ENCODE data around the gene CPNE1. TPM values are rescaled to one million over a fixed set of nuclear protein-coding genes. Genes with fewer than 3 reads are reported as not detected.

Gene CPNE1
- total RNA-seq, 2 experiments from 2014 or later: 255 to 267 TPM

GRCh38 chr20:35616465-35617396 is 48.0 kb downstream of the CPNE1 start:
- CTCF ChIA-PET: interaction anchor here (0.6 to 2.6 kb wide), 6 partner anchors 14 to 407 kb away, joined by 3 to 11 read pairs (median 3); partner anchors contain the start of genes CPNE1 and RBM12
- POLR2A ChIA-PET: interaction anchor here (0.5 to 6.2 kb wide), 6 partner anchors 10 to 338 kb away, joined by 3 to 77 read pairs (median 14); partner anchors contain the start of genes CPNE1, RBM12, RBM39 and SCAND1

- CTCF ChIA-PET: interaction anchor here (0.8 to 2.6 kb wide), 3 partner anchors 13 to 49 kb away, joined by 4 to 11 read pairs (median 10); partner anchors contain the start of genes CPNE1 and RBM12
- POLR2A ChIA-PET: interaction anchor here (0.5 to 6.2 kb wide), 13 partner anchors 9 to 338 kb away, joined by 3 to 77 read pairs (median 4); partner anchors contain the start of genes CPNE1, NFS1, RBM12 and RBM39
Measured at GRCh38 chr20:35615667-35616464, 48.8 kb downstream of the CPNE1 start, which contains the start of gene SPAG4. SPAG4 (plus strand) TSS chr20:35615829; CDS start chr20:35616004, 175 bp downstream.

GRCh38 chr20:35611482-35611881 is 53.2 kb downstream of the CPNE1 start:
- CTCF ChIA-PET: interaction anchor here (0.9 kb wide), 1 partner anchor 156 kb away, joined by 3 read pairs; the partner anchor contains the start of gene CEP250
- POLR2A ChIA-PET: interaction anchor here (0.6 kb wide), 1 partner anchor 120 kb away, joined by 3 read pairs; no protein-coding TSS in a partner anchor

DNA sequence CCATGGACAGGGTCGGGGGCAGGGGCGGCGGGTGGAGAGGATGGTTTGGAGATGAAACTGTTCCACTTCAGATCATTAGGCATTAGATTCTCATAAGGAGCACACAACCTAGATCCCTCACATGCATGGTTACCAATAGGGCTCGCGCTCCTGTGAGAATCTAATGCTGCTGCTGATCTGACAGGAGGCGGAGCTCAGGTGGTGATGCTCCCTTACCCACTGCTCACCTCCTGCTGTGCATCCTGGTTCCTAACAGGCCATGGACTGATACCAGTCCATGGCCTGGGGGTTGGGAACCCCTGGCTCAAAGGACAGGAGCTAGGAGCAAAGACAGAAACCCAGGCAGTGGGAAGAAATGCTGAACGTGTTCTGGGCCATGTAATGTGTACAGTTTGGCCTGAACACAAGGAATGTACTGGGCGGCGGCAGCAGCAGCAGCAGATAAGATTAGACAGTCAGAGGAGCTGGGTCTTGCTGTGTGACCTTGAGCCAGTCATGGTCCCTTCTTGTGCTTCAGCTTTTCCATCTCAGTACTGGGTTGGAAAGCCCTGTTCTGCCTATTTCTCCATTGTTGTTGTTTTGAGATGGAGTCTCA is 53.8 kb downstream of the CPNE1 start:
- ChIA-PET POLR2A (no interaction called here), CTCF (interaction anchor here (0.9 kb wide), 1 partner anchor 155 kb away, joined by 3 read pairs; the partner anchor contains the start of gene CEP250)

DNA sequence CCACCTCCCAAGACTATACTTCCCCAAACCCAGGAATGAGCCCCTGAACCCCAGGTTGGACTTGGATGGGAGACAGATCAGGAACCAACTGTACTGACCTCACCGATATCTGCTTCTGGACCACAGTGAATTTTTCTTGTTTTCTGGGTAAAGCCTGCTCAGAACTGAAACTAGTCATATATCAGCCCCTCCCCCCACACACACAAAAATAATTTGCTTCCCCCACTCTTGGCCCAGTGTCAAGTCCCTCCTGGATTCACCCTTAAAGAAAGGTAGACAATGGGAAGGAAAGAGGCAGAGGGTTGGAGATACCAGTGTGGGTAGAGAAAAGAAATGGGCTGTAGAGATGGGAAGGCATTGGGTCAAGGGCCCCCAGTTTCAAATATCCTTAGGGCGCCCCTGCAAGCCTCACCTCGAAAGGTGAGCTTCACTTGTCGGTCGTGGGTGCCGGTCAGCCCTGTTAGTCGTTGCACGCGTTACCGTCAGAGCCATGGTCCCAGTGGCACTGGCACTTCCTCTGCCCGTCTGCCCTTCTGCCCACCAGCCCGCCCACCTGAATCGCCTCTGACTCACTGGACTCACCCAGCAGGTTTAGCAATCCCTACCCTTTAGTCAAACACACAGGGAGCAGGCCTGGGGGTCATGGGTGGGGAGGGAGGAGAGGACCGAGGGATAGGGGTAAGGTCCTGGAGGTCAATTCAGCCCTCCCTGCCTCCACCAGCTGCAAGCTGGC is 57.5 kb downstream of the CPNE1 start:
- ChIA-PET CTCF (interaction anchor here (0.7 kb wide), 1 partner anchor 53 kb away, joined by 3 read pairs; no protein-coding TSS in a partner anchor), POLR2A (interaction anchor here (0.7 kb wide), 1 partner anchor 9 kb away, joined by 3 read pairs; no protein-coding TSS in a partner anchor)

DNA sequence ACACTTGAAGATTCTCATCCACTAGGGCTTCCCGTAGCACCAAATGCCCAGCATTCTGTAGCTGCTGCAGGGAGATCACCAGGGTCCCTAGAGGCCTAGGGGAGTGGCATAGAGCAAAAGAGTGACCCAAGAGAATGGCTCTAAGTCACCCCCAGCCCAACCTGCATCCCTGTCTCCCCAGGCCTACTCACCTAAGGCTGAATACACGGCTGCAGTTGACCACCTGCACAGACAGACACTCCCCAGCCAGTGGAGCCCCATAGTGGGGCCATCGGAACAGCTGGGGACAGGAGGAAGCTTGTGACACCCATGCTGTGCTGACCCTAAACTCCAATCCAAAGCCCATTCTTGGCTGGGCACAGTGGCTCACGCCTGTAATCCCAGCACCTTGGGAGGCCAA is 58.6 kb downstream of the CPNE1 start:
- ChIA-PET CTCF (no interaction called here), POLR2A (no interaction called here)

DNA sequence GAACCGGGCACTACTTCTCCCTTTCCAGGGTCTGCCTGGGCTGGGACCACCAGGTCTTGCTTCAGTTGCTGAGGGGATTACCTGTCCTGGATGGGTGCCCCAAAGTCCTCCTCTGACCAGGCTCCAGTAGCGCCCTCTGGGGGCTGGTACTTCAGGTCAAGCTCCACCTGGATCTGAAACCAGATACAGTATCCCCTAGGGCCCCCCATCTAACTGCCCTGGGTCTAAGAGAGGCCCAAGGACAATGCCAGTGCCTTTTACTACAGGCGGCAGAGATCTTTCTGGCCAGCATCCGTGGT is 60.3 kb downstream of the CPNE1 start:
- POLR2A ChIA-PET: no interaction called here
- CTCF ChIA-PET: interaction anchor here (1.8 to 2.7 kb wide), 3 partner anchors 9 to 142 kb away, joined by 4 to 11 read pairs (median 5); no protein-coding TSS in a partner anchor

DNA sequence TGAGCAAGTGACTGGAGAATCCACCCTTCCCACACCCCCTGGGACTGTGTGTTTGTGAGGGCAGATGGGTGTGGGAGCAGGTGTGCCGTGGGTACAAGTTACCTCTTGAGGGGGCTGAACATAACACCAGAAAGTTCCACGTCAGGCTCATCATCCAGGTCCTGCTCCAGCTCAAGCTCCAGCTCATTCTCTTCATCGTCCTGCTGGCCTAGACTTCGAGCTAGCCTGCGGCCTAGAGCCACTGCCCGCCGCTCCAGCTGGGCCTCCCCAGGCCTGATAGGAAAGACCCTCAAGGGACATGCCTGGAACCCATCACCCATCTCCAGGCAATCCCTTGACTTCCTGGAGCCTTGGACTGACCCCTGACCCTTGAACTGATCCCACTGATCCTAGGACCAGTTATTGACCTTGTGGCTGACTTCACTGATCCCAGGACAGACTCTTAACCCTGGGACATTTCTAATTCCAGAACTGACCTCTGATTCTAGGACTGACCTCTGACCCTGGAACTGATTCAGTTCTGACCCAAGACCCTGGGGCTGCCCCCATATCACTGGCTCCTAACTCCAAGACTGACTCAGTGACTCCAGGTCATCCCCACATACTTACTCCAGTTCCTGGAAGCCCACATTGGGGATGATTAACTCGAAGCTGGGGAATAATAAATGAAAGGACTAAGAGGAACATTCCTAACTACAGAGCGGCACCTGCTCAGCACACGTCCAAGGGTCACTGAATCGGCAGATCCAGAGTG is 60.8 kb downstream of the CPNE1 start:
- CTCF ChIA-PET: interaction anchor here (1.8 to 2.9 kb wide), 4 partner anchors 10 to 141 kb away, joined by 4 to 11 read pairs (median 8); partner anchors contain the start of gene SPAG4
- POLR2A ChIA-PET: no interaction called here

DNA sequence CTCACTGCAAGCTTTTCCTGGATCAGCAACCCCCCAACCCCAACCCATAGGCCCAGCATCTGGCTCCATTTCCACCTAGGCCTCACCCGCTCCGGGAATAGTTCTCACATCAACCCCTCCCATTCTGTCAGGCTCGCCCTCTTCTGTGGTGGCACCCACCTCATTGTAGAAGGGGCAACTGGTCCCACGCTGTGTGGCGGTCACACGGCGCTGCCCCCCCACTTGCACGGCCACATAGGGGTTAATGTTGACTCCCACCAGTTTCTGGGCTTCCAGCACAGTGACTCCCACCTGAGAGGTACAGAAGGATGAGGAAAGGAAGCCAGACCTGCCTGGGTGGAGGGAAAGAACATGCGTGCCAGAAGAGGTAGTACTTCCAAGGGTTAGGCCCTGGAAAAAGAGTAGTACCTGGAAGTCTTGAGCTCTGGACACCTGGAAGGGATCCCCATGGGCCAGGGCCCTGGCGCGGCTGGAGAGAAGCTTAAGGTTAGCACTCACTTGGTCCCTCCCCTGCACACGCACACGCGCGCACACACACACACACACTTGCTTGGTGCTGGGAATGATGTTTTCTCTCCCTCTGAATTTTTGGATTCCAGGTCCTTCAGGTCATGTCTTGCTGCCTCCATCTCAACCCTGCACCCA is 61.7 kb downstream of the CPNE1 start:
- ChIA-PET POLR2A (no interaction called here), CTCF (interaction anchor here (1.0 to 2.9 kb wide), 3 partner anchors 11 to 17 kb away, joined by 3 to 11 read pairs (median 11); partner anchors contain the start of gene SPAG4)

DNA sequence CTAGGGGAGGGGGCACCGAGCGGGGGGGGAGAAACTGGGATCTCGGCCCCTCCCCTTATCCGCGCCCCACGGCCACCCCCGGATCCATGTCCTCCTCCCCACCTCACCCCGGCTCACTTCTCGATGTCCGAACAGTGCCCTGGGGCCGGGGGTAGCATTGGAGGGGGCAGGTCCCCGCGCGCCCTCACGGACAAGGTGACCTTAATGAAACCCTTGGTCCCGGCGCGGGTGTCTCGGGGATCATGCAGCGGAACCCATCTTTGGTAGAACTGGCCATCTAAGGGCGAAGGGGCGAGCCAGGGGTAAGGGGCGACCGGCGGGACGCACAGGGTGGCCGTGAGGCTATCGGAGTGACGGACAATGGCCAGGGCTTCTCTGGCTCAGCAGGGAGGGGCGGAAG is 62.7 kb downstream of the CPNE1 start:
- POLR2A ChIA-PET: interaction anchor here (0.6 kb wide), 1 partner anchor 18 kb away, joined by 8 read pairs; no protein-coding TSS in a partner anchor

GRCh38 chr20:35600993-35601973 is 63.4 kb downstream of the CPNE1 start:
- ChIA-PET POLR2A (interaction anchor here (0.6 to 1.1 kb wide), 4 partner anchors 17 to 130 kb away, joined by 3 to 8 read pairs (median 4); no protein-coding TSS in a partner anchor), CTCF (interaction anchor here (0.9 to 2.9 kb wide), 9 partner anchors 9 to 353 kb away, joined by 3 to 11 read pairs (median 4); partner anchors contain the start of genes SCAND1 and SPAG4)

More for the DNA sequence above, 62.7 kb downstream of the CPNE1 start:
- CTCF ChIA-PET: interaction anchor here (0.9 to 2.9 kb wide), 5 partner anchors 10 to 18 kb away, joined by 3 to 11 read pairs (median 3); partner anchors contain the start of gene SPAG4

DNA sequence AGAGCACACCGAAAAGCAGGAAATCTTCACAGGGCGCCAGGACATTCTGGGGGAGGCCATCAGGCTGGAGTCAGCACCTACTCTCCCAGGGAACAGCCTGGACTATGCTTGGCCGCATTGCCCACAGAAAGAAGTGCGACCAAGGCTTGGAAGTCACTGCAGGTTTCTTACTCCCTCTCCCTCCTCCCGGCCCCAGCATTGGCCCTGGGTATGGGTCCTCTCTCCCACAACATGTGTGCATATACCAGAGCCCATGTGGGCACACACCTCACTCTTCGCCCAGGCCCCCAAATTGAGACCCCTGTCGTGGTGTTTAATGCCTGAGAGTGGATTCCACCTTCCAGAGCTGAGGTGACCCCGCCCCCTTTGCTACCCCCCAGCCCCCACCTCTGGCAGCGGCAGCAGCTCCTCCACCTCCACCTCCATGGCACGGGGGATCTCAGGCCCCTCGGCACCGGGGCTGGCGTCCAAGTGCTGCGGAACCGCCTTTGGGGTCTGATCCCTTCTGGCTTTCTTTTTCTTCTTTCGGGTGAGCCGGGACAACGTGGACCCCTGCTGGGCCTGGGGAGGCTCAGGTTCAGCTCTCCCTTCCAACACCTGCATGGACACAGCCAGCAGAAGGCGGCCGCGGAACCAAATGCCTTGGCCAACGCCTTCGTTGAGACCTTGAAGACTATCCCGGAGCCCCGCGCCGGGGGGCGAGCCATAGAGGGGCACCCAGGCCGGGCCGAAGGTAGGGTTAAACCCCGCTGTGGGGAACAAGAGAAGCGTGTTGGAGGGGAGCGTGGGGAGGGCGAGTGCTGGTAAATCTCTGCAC is 64.3 kb downstream of the CPNE1 start:
- ChIA-PET POLR2A (interaction anchor here (0.6 to 1.1 kb wide), 3 partner anchors 18 to 131 kb away, joined by 3 to 4 read pairs (median 4); no protein-coding TSS in a partner anchor), CTCF (interaction anchor here (0.6 to 1.3 kb wide), 7 partner anchors 12 to 353 kb away, joined by 3 to 4 read pairs (median 4); partner anchors contain the start of gene SCAND1)

GRCh38 chr20:35599776-35600120 is 65.0 kb downstream of the CPNE1 start:
- CTCF ChIA-PET: interaction anchor here (0.6 to 0.9 kb wide), 3 partner anchors 17 to 395 kb away, joined by 3 read pairs; no protein-coding TSS in a partner anchor
- POLR2A ChIA-PET: no interaction called here
